HG02973 (cell line): Measurements from ENCODE around the gene TBC1D4.
A peak's percentile ranks its signal among the peaks of the same experiment; 100 is the strongest.
"Not testable (repeated sequence)": the region's sequence is repeated elsewhere in the genome, so short reads cannot be mapped to it uniquely, and the experiment has no call there.

Experiments used
- ATAC-seq: cut with Tn5 transposase; IDR thresholded peaks from one replicate; pipeline ENCODE4 v1.9.1; 2021; ENCODE audit warnings: moderate library complexity; ENCODE audit not compliant: unreplicated experiment

TBC1D4 gene

GRCh38 chr13:75299246-75299645 lies 182.7 kb downstream of the TBC1D4 start:
- no peak for ATAC-seq

DNA sequence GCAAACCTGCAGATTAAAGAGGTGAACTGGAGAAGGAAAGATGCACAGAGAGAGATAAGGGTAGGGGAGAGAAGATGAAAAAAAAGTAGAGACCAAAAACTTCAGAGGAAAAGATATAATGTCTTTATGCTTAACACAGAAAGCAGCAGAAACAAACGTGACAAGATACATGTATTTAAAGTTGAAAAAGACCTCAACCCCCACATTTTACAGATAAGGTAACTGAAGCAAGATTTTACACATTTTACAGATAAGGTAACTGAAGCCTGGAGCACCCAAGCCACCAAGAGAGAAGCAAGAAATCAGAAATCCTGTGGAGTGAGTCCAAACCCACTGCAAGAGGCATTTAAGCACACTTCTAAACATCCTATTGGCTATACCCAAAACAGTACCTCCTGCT lies 185.3 kb downstream of the TBC1D4 start:
- ATAC-seq, result no peak

GRCh38 chr13:75295201-75295600 lies 186.8 kb downstream of the TBC1D4 start:
- no peak for ATAC-seq

DNA sequence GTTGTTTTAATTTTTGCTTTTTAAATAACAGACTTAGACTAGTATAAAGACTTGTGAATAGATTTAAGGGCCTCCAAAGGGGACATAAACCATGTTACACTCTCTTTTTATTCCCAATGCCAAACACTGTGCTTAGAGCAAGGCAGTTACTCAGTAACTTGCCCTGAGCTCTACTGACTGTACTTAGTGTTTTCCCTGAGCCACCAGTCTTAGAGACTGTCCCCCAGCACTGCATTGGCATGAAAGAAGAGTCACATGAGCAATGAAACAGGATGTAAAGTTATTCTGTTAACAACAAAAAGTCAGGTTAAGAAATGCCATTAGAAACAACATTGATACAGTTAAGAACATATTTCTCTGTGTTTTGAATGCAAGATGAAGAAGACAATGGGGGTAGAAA lies 187.9 kb downstream of the TBC1D4 start:
- no peak for ATAC-seq

GRCh38 chr13:75285310-75285709 lies 196.7 kb downstream of the TBC1D4 start:
- ATAC-seq, result no peak

GRCh38 chr13:75279834-75280369 lies 202.1 kb downstream of the TBC1D4 start:
- no peak for ATAC-seq

DNA sequence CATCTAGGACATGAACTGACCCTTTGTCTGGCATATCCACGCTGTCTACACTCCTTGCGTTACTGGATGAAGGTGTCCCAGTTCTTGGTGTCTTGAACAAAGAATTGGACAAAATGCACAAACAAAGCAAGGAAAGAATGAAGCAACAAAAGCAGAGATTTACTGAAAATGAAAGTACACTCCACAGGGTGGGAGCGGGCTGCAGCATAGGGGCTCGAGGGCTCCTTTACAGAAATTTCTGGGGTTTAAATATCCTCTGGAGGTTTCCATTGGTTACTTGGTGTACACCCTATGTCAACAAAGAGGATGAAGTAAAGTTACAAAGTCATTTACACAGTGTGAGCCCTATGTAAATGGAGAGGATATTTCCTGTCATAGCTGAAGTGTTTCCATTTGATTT lies 208.3 kb downstream of the TBC1D4 start:
- not testable (repeated sequence) for ATAC-seq

GRCh38 chr13:75271846-75272245 lies 210.1 kb downstream of the TBC1D4 start:
- no peak for ATAC-seq

DNA sequence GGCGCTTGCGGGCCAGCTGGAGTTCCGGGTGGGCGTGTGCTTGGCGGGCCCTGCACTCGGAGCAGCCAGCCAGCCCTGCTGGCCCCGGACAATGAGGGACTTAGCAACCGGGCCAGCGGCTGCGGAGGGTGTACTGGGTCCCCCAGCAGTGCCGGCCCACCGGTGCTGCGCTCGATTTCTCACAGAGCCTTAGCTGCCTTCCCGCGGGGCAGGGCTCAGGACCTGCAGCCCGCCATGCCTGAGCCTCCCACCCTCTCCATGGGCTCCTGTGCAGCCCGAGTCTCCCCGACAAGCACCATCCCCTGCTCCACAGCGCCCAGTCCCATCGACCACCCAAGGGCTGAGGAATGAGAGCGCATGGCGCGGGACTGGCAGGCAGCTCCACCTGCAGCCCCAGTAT lies 213.5 kb downstream of the TBC1D4 start:
- not testable (repeated sequence) for ATAC-seq

DNA sequence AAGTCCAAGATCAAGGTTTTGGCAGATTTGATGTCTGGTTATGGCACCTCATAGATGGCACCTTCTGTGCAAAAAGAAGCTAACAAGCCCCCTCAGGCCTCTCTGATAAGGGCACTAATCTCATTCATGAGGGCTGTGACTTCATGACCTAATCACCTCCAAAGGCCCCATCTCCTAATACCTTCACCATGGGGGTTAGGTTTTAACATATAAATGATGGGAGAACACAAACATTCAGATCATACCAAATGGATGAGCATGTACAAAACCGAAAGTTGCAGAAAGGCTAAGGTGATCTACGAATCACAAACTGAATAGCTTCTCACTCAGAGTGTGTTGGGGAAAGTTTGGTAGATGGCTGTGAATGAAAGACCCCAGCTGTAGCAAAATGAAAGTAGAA lies 217.4 kb downstream of the TBC1D4 start:
- no peak for ATAC-seq

- no peak for ATAC-seq
These were observed 218.1 kb downstream of the TBC1D4 start for GRCh38 chr13:75263741-75264407.

- ATAC-seq, result peak; percentile 66
These were observed 223.7 kb downstream of the TBC1D4 start for GRCh38 chr13:75258159-75258782.

DNA sequence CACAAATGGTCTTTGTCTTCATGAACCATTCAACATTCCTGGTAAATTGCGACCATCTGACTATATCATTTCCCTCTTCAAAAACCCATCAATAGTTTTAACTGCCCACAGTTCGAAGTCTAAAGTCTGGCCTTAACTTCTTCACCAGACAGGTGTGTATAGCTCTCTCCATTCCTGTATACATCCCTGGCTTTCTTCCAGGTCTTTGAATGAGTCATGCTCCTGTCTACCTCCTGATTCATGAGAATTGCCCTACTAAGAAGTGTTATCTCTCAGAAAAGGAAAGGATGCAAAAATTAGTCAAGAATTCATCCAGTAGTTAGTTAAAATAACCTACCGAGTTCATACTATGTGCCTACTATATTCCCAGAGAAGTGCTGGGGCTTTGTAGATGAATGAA lies 225.0 kb downstream of the TBC1D4 start:
- no peak for ATAC-seq

DNA sequence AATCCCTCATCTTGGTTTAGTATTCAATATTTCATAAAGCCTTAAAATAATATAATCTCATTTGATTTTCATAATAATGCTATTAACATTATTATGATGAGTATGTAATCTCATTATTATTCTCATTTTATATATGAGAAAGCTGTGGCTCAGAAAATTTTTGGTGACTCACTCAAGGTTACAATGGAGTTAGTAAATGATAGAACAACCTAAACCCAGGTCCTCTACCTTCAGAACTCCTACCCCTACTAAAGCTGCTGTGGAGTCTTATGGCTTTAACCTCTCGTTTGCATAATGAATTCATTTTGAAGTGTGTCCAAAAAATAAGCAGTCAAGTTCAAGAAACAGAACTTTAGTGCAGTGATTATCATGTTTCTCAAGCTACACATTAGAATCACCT lies 226.3 kb downstream of the TBC1D4 start:
- ATAC-seq, result no peak

DNA sequence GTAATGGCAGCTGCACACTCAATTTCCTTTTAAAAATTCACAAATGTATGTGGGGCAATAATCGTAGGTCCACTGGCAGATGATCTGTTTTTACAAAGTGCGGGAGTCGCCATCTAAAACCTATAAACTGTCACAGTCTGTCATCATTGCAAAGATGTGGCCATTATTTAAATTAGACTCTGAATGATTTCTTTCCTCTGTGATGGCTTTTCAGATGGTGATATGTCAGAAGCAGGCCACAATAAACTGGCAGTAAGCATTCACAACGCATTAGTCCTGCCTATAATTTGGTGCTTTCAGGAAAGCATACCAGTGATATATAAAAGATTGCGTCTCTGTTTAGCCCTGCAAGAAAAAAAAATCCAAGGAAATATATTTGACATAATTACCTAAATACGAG lies 226.8 kb downstream of the TBC1D4 start:
- no peak for ATAC-seq

GRCh38 chr13:75251188-75251587 lies 230.8 kb downstream of the TBC1D4 start:
- no peak for ATAC-seq

DNA sequence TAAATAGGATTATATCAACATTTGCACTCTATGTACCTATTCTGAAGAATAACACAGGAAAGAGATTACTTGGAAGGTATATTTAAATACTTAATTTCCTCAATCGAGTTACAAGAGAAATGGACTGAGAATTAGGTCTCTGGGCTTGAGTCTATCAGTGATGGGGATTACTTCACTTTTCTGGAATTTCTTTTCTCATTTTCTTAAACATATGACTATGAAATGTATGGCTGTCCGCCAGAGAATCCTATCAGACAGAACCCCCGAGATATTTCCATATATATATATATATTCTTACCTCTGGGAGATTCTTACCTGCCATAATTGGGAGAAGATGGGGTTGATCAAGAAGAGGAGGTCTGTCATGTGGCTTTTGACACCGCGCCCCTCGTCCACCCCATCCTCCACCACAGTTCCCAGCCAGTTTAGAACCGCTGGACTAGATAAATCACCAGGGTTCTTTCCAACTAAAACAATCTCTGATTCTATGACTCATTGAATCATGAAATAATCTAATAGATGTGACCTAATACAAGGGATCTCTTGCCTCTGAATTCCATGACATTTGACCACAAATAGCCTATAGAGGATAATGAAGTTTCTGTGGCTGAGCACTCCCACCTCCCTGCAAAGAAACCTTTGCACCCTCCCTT lies 231.3 kb downstream of the TBC1D4 start:
- no peak for ATAC-seq

DNA sequence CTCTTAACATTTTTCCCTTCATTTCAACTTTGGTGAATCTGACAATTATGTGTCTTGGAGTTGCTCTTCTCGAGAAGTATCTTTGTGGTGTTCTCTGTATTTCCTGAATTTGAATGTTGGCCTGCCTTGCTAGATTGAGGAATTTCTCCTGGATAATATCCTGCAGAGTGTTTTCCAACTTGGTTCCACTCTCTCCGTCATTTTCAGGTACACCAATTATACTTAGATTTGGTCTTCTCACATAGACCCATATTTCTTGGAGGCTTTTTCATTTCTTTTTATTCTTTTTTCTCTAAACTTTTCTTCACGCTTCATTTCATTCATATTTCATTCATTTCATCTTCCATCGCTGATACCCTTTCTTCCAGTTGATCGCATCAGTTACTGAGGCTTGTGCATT lies 236.4 kb downstream of the TBC1D4 start:
- ATAC-seq, result not testable (repeated sequence)

DNA sequence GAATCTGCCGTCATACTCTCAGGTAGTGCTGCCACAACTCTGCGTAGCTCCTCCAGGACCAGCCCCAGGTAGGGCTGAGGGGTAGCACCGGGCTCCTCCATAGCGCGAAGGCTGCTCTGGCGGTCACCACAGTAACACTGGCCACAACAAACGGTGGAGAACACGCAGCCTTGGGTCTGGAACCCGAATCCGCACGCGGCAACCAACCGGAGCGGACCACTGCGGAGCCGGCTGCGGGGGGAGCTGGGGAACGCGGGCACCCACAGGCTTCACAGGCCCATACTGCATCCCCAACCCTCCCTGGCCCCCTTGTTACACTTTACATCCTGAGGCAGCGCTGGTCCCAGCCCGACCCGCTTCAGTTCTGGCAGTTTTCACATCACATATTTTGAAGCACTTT lies 241.7 kb downstream of the TBC1D4 start:
- ATAC-seq, result not testable (repeated sequence)

GRCh38 chr13:75236774-75237173 lies 245.2 kb downstream of the TBC1D4 start:
- no peak for ATAC-seq
